ENCODE measurements around the gene WBP2.

DNA sequence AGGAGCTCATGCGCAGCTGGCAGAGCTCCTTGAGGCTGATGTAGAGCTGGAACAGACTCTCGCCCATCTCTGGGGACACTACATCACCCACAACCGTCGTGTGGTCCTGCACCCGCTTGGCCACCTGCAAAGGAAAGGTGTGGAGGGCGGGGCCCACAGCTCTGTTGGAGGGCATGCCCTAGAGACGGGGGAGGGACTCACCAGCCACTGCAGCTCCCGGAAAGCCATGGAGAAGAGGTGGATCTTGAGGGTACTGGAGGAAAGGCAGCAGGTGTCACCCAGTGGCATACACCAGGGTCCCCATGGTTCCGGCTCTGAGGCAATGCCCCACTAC lies 19.5 kb downstream of the WBP2 start:
- TF ChIP-seq POLR2A (IDR thresholded peaks at IDR 0.05; ENCODE audit: low read depth, low read length) (no peak), POLR2AphosphoS5 (IDR thresholded peaks at IDR 0.05; ENCODE audit: low read depth, low read length) (no peak)

Measured in GM12892 (cell line).